HG03064 (cell line): ENCODE results near the gene CDC25B.
"Not testable (repeated sequence)": the region's sequence is repeated elsewhere in the genome, so short reads cannot be mapped to it uniquely, and the experiment has no call there.

Experiments used
- ATAC-seq: cut with Tn5 transposase; IDR thresholded peaks from one replicate; pipeline ENCODE4 v1.9.1; 2021; ENCODE audit warnings: low read depth; ENCODE audit not compliant: unreplicated experiment

The CDC25B gene

GRCh38 chr20:3784216-3784853, 11.8 kb upstream of the CDC25B start:
- ATAC-seq = no peak

DNA sequence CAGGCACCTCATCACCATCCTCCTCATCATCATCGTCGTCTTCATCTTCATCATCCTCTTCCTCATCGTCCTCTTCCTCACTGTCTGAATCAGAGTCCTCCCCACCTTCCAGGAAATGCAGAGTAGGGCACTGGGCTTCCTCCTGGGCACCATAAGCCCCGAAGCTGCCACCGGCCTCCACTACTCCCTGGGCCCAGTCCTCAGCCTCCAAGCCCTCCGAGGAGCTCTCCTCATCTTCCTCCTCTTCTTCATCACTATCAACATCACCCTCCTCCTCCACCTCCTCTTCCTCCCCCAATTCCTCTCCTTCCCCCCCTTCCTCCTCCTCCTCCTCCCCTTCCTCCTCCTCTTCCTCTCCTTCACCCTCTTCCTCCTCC, 11.3 kb upstream of the CDC25B start:
- no peak for ATAC-seq

GRCh38 chr20:3785240-3786125, 10.6 kb upstream of the CDC25B start:
- ATAC-seq = no peak

GRCh38 chr20:3786126-3786484, 10.0 kb upstream of the CDC25B start:
- peak; percentile 18 for ATAC-seq

DNA sequence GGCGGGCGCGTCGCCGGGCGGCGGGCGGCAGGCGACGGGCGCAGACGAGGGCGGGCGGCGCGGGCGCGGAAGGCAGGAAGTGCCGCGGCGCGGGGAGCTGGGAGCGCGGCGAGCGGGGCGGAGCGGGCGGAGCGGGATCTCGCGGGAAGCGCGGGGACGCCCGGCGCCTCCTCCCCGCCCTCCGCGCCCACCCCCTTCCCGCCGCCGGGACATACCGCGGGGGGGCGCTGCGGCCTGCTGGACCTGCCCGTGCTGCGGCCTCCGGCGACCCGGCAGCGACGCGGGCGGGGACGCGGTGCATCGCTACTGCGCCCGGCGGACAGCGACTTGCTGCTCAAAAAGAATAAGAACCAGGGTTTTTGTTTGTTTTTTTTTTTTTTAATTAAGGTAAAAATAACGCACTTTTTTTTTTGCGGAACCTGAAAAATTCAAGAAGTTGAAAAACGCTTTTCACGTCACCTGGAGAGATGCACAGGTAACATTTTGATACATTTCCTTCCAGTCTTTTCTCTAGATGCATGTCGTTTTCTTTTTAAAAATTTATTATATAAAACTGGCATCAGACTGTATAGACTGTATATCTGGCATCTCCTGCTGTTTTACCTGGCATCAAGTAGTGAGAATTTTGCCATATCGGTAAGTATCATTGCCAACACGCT, 9.3 kb upstream of the CDC25B start, which contains the start of gene CENPB:
TSS of gene CENPB (minus strand) at position 76 of the 659 bp plus-strand sequence. CDS start 257 bp downstream, outside the sequence.
- ATAC-seq = peak; percentile 64

- ATAC-seq = no peak
These were observed 8.6 kb upstream of the CDC25B start for GRCh38 chr20:3787324-3788014.

DNA sequence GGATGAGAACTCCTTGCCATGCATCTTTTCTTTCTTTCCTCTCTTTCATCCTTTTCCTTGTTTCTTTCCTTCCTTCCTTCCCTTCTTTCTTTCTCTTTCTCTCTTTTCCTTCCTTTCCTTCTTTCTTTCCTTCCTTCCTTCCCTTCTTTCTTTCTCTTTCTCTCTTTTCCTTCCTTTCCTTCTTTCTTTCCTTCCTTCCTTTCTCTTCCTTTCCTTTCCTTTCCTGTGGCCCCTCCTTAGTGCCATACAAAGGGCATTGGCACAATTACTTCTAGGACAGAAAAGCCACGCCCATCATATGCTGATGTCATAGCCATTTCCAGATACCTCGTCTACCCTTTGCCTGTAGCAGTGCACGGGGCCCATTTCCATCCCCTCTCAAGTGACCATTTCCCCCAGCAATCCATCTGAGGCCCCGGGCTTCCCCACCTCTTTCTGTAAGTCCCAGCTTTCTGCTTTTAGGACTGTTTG, 7.4 kb upstream of the CDC25B start:
- ATAC-seq = no peak

DNA sequence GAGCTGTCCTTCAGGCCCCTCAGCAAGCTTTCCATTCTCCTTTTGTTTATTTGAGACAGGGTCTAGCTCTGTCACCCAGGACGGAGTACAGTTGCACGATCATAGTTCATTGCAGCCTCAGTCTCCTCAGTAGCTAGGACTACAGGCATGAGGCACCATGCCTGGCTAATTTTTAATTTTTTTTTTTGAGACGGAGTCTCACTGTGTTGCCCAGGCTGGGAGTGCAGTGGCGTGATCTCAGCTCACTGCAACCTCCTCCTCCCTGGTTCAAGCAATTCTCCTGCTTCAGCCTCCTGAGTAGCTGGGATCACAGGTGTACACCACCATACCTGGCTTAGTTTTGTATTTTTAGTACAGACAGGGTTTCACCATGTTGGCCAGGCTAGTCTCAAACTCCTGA, 6.9 kb upstream of the CDC25B start:
- ATAC-seq = not testable (repeated sequence)

DNA sequence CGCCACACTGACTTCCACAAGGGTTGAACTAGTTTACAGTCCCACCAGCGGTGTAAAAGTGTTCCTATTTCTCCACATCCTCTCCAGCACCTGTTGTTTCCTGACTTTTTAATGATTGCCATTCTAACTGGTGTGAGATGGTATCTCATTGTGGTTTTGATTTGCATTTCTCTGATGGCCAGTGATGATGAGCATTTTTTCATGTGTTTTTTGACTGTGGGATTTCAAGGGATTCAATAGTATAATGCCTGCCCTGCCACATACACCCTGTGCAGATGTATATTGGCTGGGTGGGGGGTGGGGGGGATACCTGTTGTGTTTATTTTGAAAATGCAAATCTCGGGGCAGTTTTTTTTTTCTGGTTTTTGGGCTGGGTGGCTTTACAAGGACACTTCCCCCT, 1.9 kb upstream of the CDC25B start:
- ATAC-seq = not testable (repeated sequence)

DNA sequence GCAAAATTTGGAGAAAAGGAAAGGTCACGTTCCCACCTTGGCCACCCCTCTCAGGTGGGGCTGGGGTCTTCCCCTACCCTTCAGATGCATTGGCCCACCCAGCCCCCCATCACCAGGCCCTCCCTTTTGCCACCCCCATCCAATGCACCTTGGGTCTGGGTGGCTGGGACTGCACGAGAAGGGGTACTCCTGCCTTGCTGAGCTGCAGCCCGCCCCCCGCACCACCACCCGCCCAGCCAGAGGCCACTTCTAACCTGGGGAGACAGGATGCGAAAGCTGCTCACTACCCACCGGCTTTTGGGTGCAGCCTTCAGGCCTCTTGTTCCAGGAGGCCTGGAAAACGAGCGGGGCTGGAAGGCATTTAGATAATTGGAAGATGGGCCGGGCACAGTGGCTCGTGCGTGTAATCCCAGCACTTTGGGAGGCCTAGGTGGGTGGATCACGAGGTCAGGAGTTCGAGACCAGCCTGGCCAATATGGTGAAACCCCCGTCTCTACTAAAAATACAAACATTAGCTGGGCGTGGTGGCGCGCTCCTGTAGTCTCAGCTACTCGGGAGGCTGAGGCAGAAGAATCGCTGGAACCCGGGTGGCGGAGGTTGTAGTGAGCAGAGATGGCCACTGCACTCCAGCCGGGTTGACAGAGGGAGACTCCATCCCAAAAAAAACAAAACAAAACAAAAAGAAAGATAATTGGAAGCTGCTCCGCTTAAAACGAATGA, 1.2 kb upstream of the CDC25B start:
- ATAC-seq = no peak

DNA sequence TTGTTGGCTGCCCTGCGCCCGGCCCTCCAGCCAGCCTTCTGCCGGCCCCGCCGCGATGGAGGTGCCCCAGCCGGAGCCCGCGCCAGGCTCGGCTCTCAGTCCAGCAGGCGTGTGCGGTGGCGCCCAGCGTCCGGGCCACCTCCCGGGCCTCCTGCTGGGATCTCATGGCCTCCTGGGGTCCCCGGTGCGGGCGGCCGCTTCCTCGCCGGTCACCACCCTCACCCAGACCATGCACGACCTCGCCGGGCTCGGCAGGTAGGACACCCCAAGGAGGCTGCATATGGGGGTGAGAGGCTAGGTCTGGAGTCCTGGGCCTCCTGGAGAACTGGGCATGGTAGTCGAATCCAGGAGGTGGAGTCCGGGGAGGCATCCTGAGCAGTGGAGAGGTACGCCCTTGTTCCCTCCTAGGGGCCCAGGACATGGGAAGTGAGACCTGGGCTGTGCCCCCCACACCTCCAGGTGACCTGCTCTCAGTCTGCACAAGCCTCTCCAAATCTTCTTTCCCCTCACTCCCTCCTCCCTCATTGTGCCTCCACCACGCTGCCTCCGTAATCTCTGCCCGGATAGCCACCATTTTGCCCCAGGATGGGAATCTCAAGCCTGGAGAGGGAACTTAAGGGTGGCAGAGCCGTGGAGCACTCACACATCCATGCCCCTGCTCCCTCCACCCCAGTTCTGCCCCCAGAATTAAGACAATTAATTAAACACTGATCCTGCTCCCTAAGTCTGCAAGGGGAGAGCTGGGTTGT, 541 bp downstream of the CDC25B start:
- ATAC-seq = no peak

- ATAC-seq = no peak
These were observed 1.1 kb downstream of the CDC25B start for GRCh38 chr20:3797226-3797545.

DNA sequence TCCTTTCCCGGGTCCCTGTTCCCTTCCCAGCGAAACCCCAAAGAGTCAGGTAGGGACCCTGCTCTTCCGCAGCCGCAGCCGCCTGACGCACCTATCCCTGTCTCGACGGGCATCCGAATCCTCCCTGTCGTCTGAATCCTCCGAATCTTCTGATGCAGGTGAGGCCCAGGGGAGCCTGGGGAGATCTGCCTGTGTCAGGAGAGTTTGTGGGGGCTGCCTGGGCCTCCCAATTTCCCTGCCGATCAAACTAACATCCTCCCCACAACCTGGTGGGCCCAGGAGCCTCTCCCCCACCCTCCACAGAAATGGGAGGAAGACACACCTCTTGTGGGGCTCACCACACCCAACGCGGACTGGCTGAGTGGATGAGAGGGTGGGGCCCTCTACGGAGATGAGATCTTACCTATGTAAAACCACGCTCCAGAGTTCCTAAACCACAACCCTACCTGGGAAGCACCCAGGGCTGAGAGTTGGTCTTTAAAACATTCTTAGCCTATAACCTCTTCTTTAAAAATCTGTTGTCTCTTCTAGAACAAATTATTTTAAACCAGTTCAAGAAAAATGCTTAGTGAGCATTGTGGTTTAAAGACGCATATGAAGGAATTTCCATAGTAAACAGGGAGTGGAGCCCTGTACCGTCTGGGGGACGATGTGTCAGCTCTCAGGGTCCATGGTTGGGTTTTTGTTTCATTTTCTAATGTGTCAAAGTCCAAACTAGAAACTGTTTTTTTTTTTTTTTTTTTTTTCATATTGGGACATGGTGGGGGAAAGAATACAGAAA, 1.7 kb downstream of the CDC25B start:
- ATAC-seq = no peak

GRCh38 chr20:3798373-3798768, 2.3 kb downstream of the CDC25B start:
- no peak for ATAC-seq

DNA sequence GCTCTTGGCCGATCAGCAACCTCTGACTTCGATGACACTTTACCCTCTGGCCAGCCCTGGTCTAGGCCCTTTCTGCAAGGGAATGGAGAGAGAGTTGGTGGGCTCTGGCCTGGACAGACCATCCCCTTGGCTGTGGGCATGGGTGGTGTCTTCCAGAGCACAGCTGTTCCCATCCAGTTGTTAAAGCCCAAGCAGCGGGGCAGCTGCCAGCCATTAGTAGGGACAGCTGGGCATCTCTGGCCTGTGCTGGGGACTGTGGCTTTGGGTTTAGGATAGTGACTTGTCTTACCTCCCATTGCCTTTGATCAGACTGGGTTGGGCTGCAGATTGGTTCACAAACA, 2.8 kb downstream of the CDC25B start:
- no peak for ATAC-seq

GRCh38 chr20:3800256-3800877, 4.3 kb downstream of the CDC25B start:
- ATAC-seq = no peak

DNA sequence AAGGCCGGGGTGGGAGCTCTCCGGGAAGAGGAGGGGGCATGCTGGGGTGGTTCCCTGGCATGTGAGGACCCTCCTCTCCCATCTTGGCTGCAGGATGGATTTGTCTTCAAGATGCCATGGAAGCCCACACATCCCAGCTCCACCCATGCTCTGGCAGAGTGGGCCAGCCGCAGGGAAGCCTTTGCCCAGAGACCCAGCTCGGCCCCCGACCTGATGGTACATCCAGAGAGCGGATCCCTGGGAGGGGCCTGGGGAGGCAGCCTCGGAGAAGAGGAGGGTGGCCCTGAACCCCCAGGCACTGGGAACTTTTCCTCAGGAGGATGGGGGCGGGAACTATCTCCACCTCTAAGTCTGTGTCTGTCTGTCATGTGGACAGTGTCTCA, 4.8 kb downstream of the CDC25B start:
- no peak for ATAC-seq

DNA sequence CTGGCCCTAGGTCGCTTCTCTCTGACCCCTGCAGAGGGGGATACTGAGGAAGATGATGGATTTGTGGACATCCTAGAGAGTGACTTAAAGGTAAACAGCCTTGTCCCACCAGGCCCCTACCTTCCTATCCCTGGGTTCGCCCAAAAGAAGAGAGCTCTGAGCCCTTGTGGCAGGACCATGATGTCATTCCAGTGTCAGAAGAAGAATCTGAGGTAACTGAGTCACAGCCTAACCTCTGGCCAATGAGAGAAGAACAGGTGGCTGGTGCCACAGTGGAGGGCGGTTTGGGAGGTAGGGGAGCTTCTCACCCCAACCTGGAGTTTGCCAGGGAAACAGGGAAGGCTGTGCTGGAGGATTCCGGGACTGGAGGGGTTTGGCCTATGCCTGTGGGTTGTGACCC, 5.2 kb downstream of the CDC25B start:
- ATAC-seq = no peak

DNA sequence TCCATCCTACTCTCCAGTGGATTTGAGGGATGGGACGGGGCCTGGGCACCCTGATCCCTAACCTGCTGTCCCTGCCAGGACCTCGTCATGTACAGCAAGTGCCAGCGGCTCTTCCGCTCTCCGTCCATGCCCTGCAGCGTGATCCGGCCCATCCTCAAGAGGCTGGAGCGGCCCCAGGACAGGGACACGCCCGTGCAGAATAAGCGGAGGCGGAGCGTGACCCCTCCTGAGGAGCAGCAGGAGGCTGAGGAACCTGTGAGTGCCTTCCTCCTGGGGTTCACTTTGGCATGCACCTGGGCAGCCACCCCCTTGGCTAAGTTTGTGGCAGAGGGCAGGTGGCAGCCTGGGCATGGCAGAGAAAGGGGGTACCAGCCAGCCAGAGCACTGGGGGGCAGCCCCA, 5.7 kb downstream of the CDC25B start:
- ATAC-seq = no peak
